ENCODE measurements around the gene KLHL29.

KLHL29 gene

GRCh38 chr2:23655934-23656596, 271.1 kb downstream of the KLHL29 start:
- Histone ChIP-seq H3K23ac (ENCODE audit: low read length) (no peak overlapping the region), H3K14ac (ENCODE audit: low read length) (no peak overlapping the region), H2BK12ac (ENCODE audit: low read length) (no peak overlapping the region), H4K8ac (ENCODE audit: low read depth, low read length) (no peak overlapping the region), H3K4ac (ENCODE audit: low read depth, low read length) (no peak overlapping the region), H3K36me3 (ENCODE audit: control insufficient read depth in 1 of 2, insufficient read depth in 2 of 2, low read length in 2 of 2) (no peaks in the 10 kb centered on the region), H3K4me1 (ENCODE audit: control insufficient read depth in 1 of 2, insufficient read depth in 2 of 2, low read length in 2 of 2) (peaks cover 0 to 3% of the 10 kb centered on the region in 2 experiments), H4K12ac (ENCODE audit: low read depth, low read length) (no peak overlapping the region), H3K79me1 (ENCODE audit: low read length) (no peaks in the 10 kb centered on the region), H3K18ac (ENCODE audit: low read length) (no peak overlapping the region), H3K79me2 (ENCODE audit: control insufficient read depth, insufficient read depth, low read length, poor library complexity) (no peaks in the 10 kb centered on the region), H3K27ac (ENCODE audit: low read depth, low read length) (no peak overlapping the region), H3K4me3 (ENCODE audit: low read depth, low read length) (no peak overlapping the region), H2AK5ac (ENCODE audit: low read length) (no peak overlapping the region), H3K27me3 (ENCODE audit: insufficient read depth, low read length) (no peaks in the 10 kb centered on the region), H2BK120ac (ENCODE audit: insufficient read depth, low read length, poor library complexity) (no peak overlapping the region), H3K9me3 (ENCODE audit: insufficient read depth, low read depth, low read length) (no peaks in the 10 kb centered on the region), H3K9ac (ENCODE audit: low read length) (no peak overlapping the region), H3K4me2 (ENCODE audit: low read length) (no peak overlapping the region), H4K91ac (ENCODE audit: low read depth, low read length) (no peak overlapping the region), H2BK5ac (ENCODE audit: low read depth, low read length, poor library complexity) (no peak overlapping the region), H2AFZ (ENCODE audit: insufficient read depth, low read length, poor library complexity) (no peak overlapping the region)
- no peak for DNase-seq
- WGBS (ENCODE audit: extremely low coverage, insufficient coverage, insufficient read length) = no CpG with 5 or more reads among the region's 19 CpGs

GRCh38 chr2:23656597-23656973, 271.6 kb downstream of the KLHL29 start:
- Histone ChIP-seq H3K4me1 (ENCODE audit: control insufficient read depth in 1 of 2, insufficient read depth in 2 of 2, low read length in 2 of 2) (no peaks in the 10 kb centered on the region), H3K18ac (ENCODE audit: low read length) (no peak overlapping the region), H3K14ac (ENCODE audit: low read length) (no peak overlapping the region), H4K12ac (ENCODE audit: low read depth, low read length) (no peak overlapping the region), H2BK12ac (ENCODE audit: low read length) (no peak overlapping the region), H3K27ac (ENCODE audit: low read depth, low read length) (no peak overlapping the region), H3K79me1 (ENCODE audit: low read length) (no peaks in the 10 kb centered on the region), H3K4me2 (ENCODE audit: low read length) (no peak overlapping the region), H3K79me2 (ENCODE audit: control insufficient read depth, insufficient read depth, low read length, poor library complexity) (no peaks in the 10 kb centered on the region), H3K27me3 (ENCODE audit: insufficient read depth, low read length) (no peaks in the 10 kb centered on the region), H2BK5ac (ENCODE audit: low read depth, low read length, poor library complexity) (no peak overlapping the region), H4K8ac (ENCODE audit: low read depth, low read length) (no peak overlapping the region), H4K91ac (ENCODE audit: low read depth, low read length) (no peak overlapping the region), H2AFZ (ENCODE audit: insufficient read depth, low read length, poor library complexity) (no peak overlapping the region), H3K9me3 (ENCODE audit: insufficient read depth, low read depth, low read length) (no peaks in the 10 kb centered on the region), H3K4ac (ENCODE audit: low read depth, low read length) (no peak overlapping the region), H3K36me3 (ENCODE audit: control insufficient read depth in 1 of 2, insufficient read depth in 2 of 2, low read length in 2 of 2) (no peaks in the 10 kb centered on the region), H3K9ac (ENCODE audit: low read length) (no peak overlapping the region), H3K23ac (ENCODE audit: low read length) (no peak overlapping the region), H2BK120ac (ENCODE audit: insufficient read depth, low read length, poor library complexity) (no peak overlapping the region), H2AK5ac (ENCODE audit: low read length) (no peak overlapping the region), H3K4me3 (ENCODE audit: low read depth, low read length) (no peak overlapping the region)
- peak; percentile 45 to 47 for DNase-seq
- WGBS (ENCODE audit: extremely low coverage, insufficient coverage, insufficient read length) = no CpG with 5 or more reads among the region's 10 CpGs

- H4K12ac ChIP-seq (ENCODE audit: low read depth, low read length) = no peak overlapping the region
- no peak overlapping the region for H3K4me3 ChIP-seq (ENCODE audit: low read depth, low read length)
- H4K8ac ChIP-seq (ENCODE audit: low read depth, low read length) = no peak overlapping the region
- no peak overlapping the region for H4K91ac ChIP-seq (ENCODE audit: low read depth, low read length)
- DNase-seq = no peak
- WGBS (ENCODE audit: extremely low coverage, insufficient coverage, insufficient read length) = no CpG with 5 or more reads among the region's 1 CpG
- no peak overlapping the region for H2BK120ac ChIP-seq (ENCODE audit: insufficient read depth, low read length, poor library complexity)
- H3K18ac ChIP-seq (ENCODE audit: low read length) = no peak overlapping the region
- no peak overlapping the region for H2AK5ac ChIP-seq (ENCODE audit: low read length)
- no peaks in the 10 kb centered on the region for H3K9me3 ChIP-seq (ENCODE audit: insufficient read depth, low read depth, low read length)
- H3K4me2 ChIP-seq (ENCODE audit: low read length) = no peak overlapping the region
- no peak overlapping the region for H3K23ac ChIP-seq (ENCODE audit: low read length)
- no peak overlapping the region for H3K27ac ChIP-seq (ENCODE audit: low read depth, low read length)
- H3K14ac ChIP-seq (ENCODE audit: low read length) = no peak overlapping the region
- H2BK5ac ChIP-seq (ENCODE audit: low read depth, low read length, poor library complexity) = no peak overlapping the region
- H2AFZ ChIP-seq (ENCODE audit: insufficient read depth, low read length, poor library complexity) = no peak overlapping the region
- no peak overlapping the region for H3K4ac ChIP-seq (ENCODE audit: low read depth, low read length)
- no peaks in the 10 kb centered on the region for H3K36me3 ChIP-seq (ENCODE audit: control insufficient read depth in 1 of 2, insufficient read depth in 2 of 2, low read length in 2 of 2)
- no peaks in the 10 kb centered on the region for H3K79me1 ChIP-seq (ENCODE audit: low read length)
- no peak overlapping the region for H2BK12ac ChIP-seq (ENCODE audit: low read length)
- H3K4me1 ChIP-seq (ENCODE audit: control insufficient read depth in 1 of 2, insufficient read depth in 2 of 2, low read length in 2 of 2) = no peaks in the 10 kb centered on the region
- H3K79me2 ChIP-seq (ENCODE audit: control insufficient read depth, insufficient read depth, low read length, poor library complexity) = no peaks in the 10 kb centered on the region
- no peak overlapping the region for H3K9ac ChIP-seq (ENCODE audit: low read length)
- H3K27me3 ChIP-seq (ENCODE audit: insufficient read depth, low read length) = no peaks in the 10 kb centered on the region
These were observed 272.4 kb downstream of the KLHL29 start for GRCh38 chr2:23657371-23657770.

GRCh38 chr2:23657934-23658333, 273.0 kb downstream of the KLHL29 start:
- H4K91ac ChIP-seq (ENCODE audit: low read depth, low read length) = no peak overlapping the region
- no peak overlapping the region for H3K18ac ChIP-seq (ENCODE audit: low read length)
- no peak overlapping the region for H3K4me3 ChIP-seq (ENCODE audit: low read depth, low read length)
- H2BK120ac ChIP-seq (ENCODE audit: insufficient read depth, low read length, poor library complexity) = no peak overlapping the region
- no peak overlapping the region for H2BK5ac ChIP-seq (ENCODE audit: low read depth, low read length, poor library complexity)
- no peak for DNase-seq
- no peak overlapping the region for H2BK12ac ChIP-seq (ENCODE audit: low read length)
- no CpG with 5 or more reads among the region's 7 CpGs for WGBS (ENCODE audit: extremely low coverage, insufficient coverage, insufficient read length)
- no peaks in the 10 kb centered on the region for H3K4me1 ChIP-seq (ENCODE audit: control insufficient read depth in 1 of 2, insufficient read depth in 2 of 2, low read length in 2 of 2)
- no peak overlapping the region for H4K8ac ChIP-seq (ENCODE audit: low read depth, low read length)
- H2AFZ ChIP-seq (ENCODE audit: insufficient read depth, low read length, poor library complexity) = no peak overlapping the region
- no peaks in the 10 kb centered on the region for H3K36me3 ChIP-seq (ENCODE audit: control insufficient read depth in 1 of 2, insufficient read depth in 2 of 2, low read length in 2 of 2)
- no peak overlapping the region for H2AK5ac ChIP-seq (ENCODE audit: low read length)
- H3K27me3 ChIP-seq (ENCODE audit: insufficient read depth, low read length) = no peaks in the 10 kb centered on the region
- H3K9me3 ChIP-seq (ENCODE audit: insufficient read depth, low read depth, low read length) = no peaks in the 10 kb centered on the region
- H3K27ac ChIP-seq (ENCODE audit: low read depth, low read length) = no peak overlapping the region
- H3K23ac ChIP-seq (ENCODE audit: low read length) = no peak overlapping the region
- H3K4me2 ChIP-seq (ENCODE audit: low read length) = no peak overlapping the region
- no peak overlapping the region for H3K9ac ChIP-seq (ENCODE audit: low read length)
- no peaks in the 10 kb centered on the region for H3K79me2 ChIP-seq (ENCODE audit: control insufficient read depth, insufficient read depth, low read length, poor library complexity)
- no peak overlapping the region for H3K4ac ChIP-seq (ENCODE audit: low read depth, low read length)
- no peaks in the 10 kb centered on the region for H3K79me1 ChIP-seq (ENCODE audit: low read length)
- H3K14ac ChIP-seq (ENCODE audit: low read length) = no peak overlapping the region
- no peak overlapping the region for H4K12ac ChIP-seq (ENCODE audit: low read depth, low read length)
